GM20000 (cell line): ENCODE measurements around the gene CCBE1.

Source experiments
- DNase-seq: peaks from one replicate; pipeline ENCODE4 v3.0.0; 2012; ENCODE audit warnings: low spot score
- CTCF ChIP-seq: IDR thresholded peaks from 2 replicates; pipeline ENCODE4 v1.5.1; 2012; ENCODE audit warnings: mild to moderate bottlenecking, control low read depth; ENCODE audit errors: extremely low read depth, missing control alignments

The CCBE1 gene

GRCh38 chr18:59570101-59570775 is 127.0 kb downstream of the CCBE1 start:
- no peak for TF ChIP-seq CTCF
- no peak for DNase-seq

- TF ChIP-seq CTCF, result no peak
- no peak for DNase-seq
These were observed 127.8 kb downstream of the CCBE1 start for GRCh38 chr18:59569390-59569791.

- DNase-seq, result no peak
- no peak for TF ChIP-seq CTCF
These were observed 129.8 kb downstream of the CCBE1 start for GRCh38 chr18:59567431-59567830.

- no peak for TF ChIP-seq CTCF
- DNase-seq, result no peak
These were observed 130.7 kb downstream of the CCBE1 start for GRCh38 chr18:59566533-59566971.

- DNase-seq, result no peak
- TF ChIP-seq CTCF, result no peak
These were observed 131.3 kb downstream of the CCBE1 start for GRCh38 chr18:59565957-59566356.

- DNase-seq, result no peak
- TF ChIP-seq CTCF, result no peak
These were observed 132.7 kb downstream of the CCBE1 start for GRCh38 chr18:59564561-59564960.

GRCh38 chr18:59563176-59563785 is 133.9 kb downstream of the CCBE1 start:
- no peak for DNase-seq
- no peak for TF ChIP-seq CTCF
